ENCODE data around the gene TRAPPC10.

The TRAPPC10 gene

GRCh38 chr21:44083631-44084291, 71.7 kb downstream of the TRAPPC10 start:
- Histone ChIP-seq H3K9me3 (no peaks in the 10 kb centered on the region), H3K27me3 (no peaks in the 10 kb centered on the region), H3K4me3 (ENCODE audit: low read depth in 1 of 2, low read length in 1 of 2) (no peak overlapping the region), H3K36me3 (peaks cover 93% of the 10 kb centered on the region), H3K4me1 (ENCODE audit: control insufficient read depth in 1 of 2, insufficient read depth in 1 of 2, low read depth in 1 of 2, low read length in 1 of 2) (peaks cover 17% of the 10 kb centered on the region in 2 experiments), H3K27ac (no peak overlapping the region)
- no peak for TF ChIP-seq CTCF (IDR thresholded peaks at IDR 0.05)

- TF ChIP-seq CTCF (IDR thresholded peaks at IDR 0.05) = no peak
- peaks cover 26 to 27% of the 10 kb centered on the region in 2 experiments for H3K4me1 ChIP-seq (ENCODE audit: control insufficient read depth in 1 of 2, insufficient read depth in 1 of 2, low read depth in 1 of 2, low read length in 1 of 2)
- H3K9me3 ChIP-seq = no peaks in the 10 kb centered on the region
- no peak overlapping the region for H3K27ac ChIP-seq
- H3K36me3 ChIP-seq = peaks cover 88% of the 10 kb centered on the region
- no peaks in the 10 kb centered on the region for H3K27me3 ChIP-seq
- no peak overlapping the region for H3K4me3 ChIP-seq (ENCODE audit: low read depth in 1 of 2, low read length in 1 of 2)
Measured at GRCh38 chr21:44084496-44085241, 72.6 kb downstream of the TRAPPC10 start.

- H3K27ac ChIP-seq = no peak overlapping the region
- peaks cover 87% of the 10 kb centered on the region for H3K36me3 ChIP-seq
- no peaks in the 10 kb centered on the region for H3K9me3 ChIP-seq
- H3K27me3 ChIP-seq = no peaks in the 10 kb centered on the region
- H3K4me3 ChIP-seq (ENCODE audit: low read depth in 1 of 2, low read length in 1 of 2) = no peak overlapping the region
- H3K4me1 ChIP-seq (ENCODE audit: control insufficient read depth in 1 of 2, insufficient read depth in 1 of 2, low read depth in 1 of 2, low read length in 1 of 2) = peaks cover 36 to 37% of the 10 kb centered on the region in 2 experiments
- TF ChIP-seq CTCF (IDR thresholded peaks at IDR 0.05) = no peak
Measured at GRCh38 chr21:44085491-44086321, 73.6 kb downstream of the TRAPPC10 start.

GRCh38 chr21:44086636-44087425, 74.7 kb downstream of the TRAPPC10 start:
- H3K36me3 ChIP-seq = peaks cover 88% of the 10 kb centered on the region
- no peaks in the 10 kb centered on the region for H3K9me3 ChIP-seq
- peak overlapping the region; percentile 86 for H3K27ac ChIP-seq
- H3K4me3 ChIP-seq (ENCODE audit: low read depth in 1 of 2, low read length in 1 of 2) = no peak overlapping the region
- TF ChIP-seq CTCF (IDR thresholded peaks at IDR 0.05) = no peak
- H3K4me1 ChIP-seq (ENCODE audit: control insufficient read depth in 1 of 2, insufficient read depth in 1 of 2, low read depth in 1 of 2, low read length in 1 of 2) = peaks cover 36 to 38% of the 10 kb centered on the region in 2 experiments
- no peaks in the 10 kb centered on the region for H3K27me3 ChIP-seq
